ENCODE data around the gene ZNF385D.

GRCh38 chr3:21795921-21796320, 44.9 kb upstream of the ZNF385D start:
- TF ChIP-seq ZNF384 (IDR thresholded peaks at IDR 0.05) (no peak), SP1 (IDR thresholded peaks at IDR 0.05) (no peak), SUZ12 (IDR thresholded peaks at IDR 0.05) (no peak), ELF4 (IDR thresholded peaks at IDR 0.05) (no peak), FOXK2 (IDR thresholded peaks at IDR 0.05) (no peak), ARNT (IDR thresholded peaks at IDR 0.05) (no peak), CTBP1 (IDR thresholded peaks at IDR 0.05; ENCODE audit: borderline replicate concordance) (no peak), L3MBTL2 (conservative IDR thresholded peaks at IDR 0.05) (no peak), FOXA1 (IDR thresholded peaks at IDR 0.05) (no peak), FOXM1 (IDR thresholded peaks at IDR 0.05; ENCODE audit: borderline replicate concordance) (no peak), HDGF (IDR thresholded peaks at IDR 0.05; ENCODE audit: borderline replicate concordance) (no peak), NFRKB (IDR thresholded peaks at IDR 0.05) (no peak)
